GM21825 (cell line): ENCODE measurements around the gene OR4K5.
"Not testable (repeated sequence)": the region's sequence is repeated elsewhere in the genome, so short reads cannot be mapped to it uniquely, and the experiment has no call there.

Experiments
- ATAC-seq: cut with Tn5 transposase; IDR thresholded peaks from one replicate; pipeline ENCODE4 v1.9.1; 2021; ENCODE audit warnings: mild to moderate bottlenecking, moderate library complexity; ENCODE audit not compliant: unreplicated experiment

OR4K5 gene, protein sequence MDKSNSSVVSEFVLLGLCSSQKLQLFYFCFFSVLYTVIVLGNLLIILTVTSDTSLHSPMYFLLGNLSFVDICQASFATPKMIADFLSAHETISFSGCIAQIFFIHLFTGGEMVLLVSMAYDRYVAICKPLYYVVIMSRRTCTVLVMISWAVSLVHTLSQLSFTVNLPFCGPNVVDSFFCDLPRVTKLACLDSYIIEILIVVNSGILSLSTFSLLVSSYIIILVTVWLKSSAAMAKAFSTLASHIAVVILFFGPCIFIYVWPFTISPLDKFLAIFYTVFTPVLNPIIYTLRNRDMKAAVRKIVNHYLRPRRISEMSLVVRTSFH

DNA sequence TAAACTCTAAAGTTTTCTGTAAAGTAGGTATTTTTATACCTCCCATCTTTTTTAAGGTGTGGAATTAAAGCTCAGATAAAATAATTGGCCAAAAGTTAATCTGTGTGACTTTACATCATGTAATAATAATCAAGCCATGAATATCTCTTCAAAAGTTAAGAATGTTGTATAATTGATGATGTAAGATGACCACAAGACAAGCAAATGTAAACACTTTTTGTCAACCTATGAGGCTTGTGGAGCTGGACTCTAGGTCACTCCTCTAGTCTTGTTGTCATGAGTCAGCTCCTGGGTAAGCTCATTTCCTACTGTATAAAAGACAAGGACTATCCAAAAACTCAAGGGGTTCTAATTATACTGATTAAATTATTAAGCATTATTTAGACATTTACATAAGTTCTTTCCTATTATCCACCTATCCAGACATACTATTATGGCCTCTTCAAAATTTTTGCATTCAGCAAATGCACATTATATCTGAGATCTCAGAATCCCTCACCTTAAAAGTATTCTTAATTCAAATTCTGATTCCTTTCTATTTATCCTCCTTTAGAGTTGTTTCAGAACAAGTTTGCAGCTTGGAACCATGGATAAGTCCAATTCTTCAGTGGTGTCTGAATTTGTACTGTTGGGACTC, at the start of gene OR4K5:
Gene OR4K5 (plus strand): TSS at position 587 of the 637 bp plus-strand sequence. CDS start 0 bp downstream, at position 587.
- ATAC-seq = no peak

DNA sequence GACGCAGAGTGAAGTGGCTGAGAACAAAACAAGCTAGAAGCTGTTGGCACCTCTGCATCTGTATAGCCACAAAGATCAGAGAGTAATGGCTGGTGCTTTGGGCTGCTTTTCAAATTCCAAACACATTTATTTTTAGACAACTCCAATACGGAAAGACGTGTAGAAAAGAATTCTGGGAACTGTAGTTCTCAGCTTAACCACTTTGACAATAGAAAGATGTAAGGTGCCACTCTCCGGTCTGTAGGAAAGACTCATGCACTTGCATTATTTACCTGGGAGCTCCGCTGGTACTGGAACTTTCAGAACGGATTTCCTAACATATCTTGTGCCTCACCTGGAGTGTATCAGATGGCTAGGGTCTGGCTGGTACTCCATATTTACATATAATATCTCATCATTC, 47.2 kb upstream of the OR4K5 start:
- ATAC-seq = no peak

DNA sequence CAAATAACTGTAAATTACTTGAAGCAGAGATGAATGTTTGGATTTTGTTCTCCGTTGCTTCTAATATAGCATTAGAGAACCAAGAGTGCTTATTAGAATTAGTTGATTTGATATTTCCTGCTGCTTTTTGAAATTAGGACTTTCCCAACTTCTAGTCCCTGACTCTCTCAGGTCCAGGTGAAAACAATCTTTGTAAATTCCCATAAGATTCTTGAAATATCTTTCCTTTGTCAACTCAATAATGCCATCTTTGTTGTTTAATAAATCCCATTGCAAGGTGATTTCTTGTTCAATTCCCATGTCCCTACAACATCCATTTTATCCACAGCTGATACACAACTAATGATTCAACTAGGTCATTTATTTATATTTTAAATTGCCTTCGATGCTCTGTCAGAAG, 45.6 kb upstream of the OR4K5 start, which contains the start of gene OR4K2:
Gene OR4K2 (plus strand): TSS at position 301 of the 400 bp plus-strand sequence. CDS start 1,126 bp downstream, outside the sequence.
- ATAC-seq = no peak

DNA sequence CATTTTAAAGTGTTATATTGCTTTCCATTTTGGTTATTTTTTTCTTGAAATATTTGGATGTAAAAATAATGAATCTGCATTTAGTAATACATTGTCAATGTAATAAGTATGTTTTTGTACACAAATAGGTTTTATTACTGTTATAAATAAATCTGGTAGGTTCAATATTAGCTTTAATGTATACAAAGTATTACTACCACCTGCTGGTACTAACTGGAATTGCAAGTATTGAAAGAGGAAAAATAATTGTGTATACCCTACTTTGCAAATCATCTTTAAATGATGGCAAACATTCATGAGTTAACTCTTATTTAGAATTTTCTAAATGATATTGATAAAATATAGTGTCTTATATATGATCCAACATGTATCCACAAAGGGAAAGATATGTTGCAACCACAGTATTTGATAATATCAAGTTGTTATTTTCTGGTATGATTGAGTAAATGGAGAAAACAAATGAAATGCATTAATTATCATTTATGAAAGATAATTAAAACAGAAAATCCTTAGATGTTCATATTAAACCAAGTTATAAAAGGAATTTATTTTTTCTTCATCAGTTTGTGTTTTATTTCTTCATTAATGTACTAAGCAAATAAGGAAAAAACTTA, 42.3 kb upstream of the OR4K5 start:
- no peak for ATAC-seq

DNA sequence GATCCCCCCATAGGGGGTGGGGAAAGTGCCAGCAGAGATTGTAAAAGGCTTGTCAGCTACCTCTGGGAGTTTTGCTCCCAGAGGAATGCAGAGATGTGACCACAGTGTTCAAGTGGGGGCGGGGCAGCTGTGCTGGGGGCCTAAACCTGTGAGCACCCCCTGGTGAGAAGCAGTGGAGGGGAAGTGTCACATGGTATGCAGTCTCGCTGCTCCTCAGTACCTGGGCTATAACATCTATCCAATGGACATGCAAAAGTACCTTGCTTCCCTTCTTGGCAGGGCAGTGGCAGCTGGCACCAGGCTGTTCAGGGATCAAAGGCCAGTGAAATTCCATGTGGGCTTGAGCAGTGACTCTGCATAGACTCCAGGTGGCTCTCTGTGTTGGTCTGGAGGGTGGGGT, 25.1 kb upstream of the OR4K5 start:
- no peak for ATAC-seq

DNA sequence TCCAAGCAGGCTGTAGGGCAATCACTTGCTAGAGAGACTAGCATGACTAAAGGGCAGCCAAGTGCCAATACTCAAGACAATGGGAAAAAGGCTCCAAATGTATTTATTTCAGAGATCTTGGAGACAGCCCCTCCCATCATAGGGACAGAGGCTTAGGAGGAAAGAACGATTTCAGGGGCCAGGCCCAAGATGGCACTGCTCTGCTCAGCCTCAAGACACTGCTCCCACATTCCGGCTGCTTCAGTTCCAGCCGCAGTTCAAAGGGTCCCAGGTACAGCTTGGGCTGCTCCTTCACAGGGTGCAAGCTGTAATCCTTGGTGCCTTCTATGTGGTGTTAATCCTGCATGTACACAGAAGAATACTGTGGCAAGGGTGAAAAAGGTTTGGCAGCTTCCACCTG, 19.4 kb upstream of the OR4K5 start:
- no peak for ATAC-seq

DNA sequence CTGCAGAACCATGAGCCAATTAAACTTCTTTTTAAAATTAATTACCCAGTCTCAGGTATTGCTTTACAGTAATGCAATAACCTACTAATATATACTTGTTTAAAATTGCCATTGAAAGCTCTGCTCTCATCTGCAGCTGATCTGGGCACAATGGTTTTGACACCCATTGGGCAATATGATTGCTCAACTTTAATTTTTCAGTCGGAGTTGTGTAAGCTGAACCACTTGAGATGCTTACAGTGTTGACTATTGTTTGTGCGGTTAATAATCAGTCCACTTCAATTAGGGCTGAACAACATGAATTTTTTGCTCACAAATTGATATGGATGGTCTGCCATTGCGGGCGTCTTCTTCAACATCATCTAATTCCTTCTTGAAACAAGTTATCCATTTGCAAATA, 18.0 kb upstream of the OR4K5 start:
- ATAC-seq = no peak

DNA sequence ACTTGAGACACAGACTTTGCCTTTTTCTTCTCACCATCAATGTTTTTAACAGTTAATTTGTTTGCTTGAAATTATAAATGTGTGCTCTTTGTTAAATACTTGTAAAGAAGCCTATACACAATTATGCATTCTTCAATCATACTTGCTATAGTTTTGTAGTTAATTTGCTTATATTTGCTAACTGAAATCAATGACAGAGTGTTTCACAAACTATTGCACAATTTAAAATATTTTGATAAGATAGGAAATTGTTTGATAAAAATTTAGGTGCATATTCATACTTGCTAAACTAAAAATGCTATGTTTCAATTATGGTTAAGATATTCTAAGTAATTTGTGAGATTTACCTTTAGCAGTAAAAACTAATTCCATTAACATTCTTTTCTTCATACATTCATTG, 13.7 kb upstream of the OR4K5 start:
- ATAC-seq = no peak

DNA sequence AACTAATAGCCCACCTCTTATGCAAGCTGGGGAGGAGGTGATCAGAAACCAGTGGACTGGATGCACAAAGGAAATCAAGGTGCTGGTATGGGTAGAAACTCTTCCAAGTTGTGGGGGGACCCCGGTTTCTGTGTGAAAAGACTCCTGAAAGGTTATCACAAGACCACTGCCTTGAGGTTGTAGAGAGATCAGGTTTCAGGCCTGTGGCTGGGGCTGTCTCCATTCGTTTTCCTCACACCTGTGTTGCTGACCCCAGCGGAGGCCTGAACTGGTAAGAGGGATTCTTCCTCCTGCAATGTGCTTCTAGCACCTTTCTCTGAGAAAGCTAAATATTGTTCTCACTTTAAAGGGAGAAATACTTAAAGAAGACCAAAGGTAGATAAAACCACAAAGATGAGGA, 9.3 kb upstream of the OR4K5 start:
- ATAC-seq = no peak

DNA sequence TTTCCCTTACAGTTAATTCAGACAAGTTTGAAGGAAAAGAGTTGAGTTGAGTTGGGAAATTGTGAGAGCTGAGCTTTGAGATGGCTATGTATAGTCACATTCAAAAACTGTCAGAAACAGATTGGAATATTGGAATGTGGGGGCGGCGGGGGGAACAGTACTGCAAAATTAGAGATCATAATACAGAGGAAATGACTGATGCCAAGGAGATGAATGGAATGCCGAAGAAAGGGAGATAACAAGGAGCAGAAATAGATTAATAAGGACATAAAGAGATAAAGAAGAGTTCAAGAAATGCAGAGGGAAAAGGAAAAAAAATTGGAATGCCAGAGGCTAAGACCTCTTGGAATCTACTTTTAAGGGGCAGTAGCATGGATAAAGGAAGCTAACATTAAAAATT, 3.2 kb upstream of the OR4K5 start:
- ATAC-seq = no peak

DNA sequence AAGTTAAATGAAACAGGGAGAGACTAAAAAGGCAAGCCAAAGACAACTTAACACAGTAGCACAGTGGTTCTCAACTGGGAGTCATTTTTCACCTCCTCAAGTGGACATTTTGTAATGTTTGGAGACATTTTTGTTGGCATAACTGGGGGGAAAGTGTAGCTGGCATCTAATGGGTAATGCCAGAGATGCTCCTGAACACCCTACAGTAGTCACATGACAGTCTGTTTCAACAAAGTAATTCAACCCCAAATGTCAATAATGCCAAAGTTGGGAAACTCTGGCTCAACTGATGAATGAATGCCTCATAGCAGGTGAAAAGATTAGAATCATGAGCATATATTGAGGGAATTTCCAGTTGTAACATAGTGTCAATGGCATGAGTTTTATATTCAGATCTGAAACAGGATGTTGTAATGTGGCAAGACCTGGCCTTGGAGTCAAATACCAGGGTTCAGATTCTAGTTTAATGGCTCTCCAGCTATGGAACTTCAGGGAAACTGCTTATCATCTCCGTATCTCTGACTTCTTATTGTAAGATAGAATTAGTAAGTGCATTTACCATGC, 2.4 kb upstream of the OR4K5 start:
- no peak for ATAC-seq

DNA sequence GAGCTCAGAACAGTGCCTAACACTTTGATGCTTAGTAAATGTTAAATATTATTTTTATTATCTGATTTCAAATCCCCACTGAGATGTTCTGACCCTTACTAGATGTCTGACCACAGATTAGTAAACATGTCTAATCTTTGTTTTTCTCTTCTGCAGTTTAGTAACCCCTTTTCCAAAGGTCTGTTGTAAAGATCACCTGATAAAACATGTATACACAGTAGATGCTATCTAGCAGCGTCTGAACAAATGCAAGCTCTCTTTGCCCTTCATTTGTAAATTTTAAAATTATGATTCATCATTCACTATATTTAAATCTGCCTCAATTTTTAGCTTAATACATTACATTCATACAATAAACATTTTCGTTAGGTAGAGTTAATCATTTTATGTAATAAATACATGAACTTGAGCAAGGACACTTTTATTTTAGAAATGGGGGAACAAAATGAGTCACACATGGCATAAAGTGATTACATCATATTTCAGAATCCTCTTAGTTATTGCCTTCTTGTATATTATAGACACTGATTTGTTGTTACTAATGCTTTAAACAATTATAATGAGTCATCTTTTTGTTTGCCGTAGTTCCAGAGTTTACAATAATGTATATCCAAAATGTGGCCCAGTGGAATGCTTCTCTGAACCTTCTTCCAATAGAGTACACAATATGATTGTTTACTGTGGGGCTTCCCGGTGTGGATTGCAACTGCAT, 1.7 kb upstream of the OR4K5 start:
- no peak for ATAC-seq

DNA sequence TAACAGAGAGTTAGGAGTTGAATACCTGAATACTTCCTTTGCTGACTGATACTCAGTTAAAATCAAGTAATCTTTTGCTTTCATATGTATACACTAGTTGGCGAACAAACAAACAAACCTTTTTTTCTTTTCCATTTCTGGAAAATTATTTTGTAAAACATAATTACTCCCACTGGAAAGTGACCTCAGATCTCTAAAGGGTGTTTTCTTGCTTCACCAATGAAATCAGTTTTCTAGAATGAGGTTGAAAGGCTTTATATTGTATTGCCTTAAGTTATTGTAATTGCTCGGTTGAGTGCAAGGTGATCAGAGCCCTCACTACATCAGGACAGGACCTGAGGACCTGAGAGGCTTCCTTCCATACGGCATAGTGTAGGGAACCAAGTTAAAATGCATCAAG, 10.2 kb downstream of the OR4K5 start, which contains the start of gene OR4K1:
Gene OR4K1 (plus strand): TSS at position 301 of the 400 bp plus-strand sequence. CDS start 4,750 bp downstream, outside the sequence.
- ATAC-seq = no peak

DNA sequence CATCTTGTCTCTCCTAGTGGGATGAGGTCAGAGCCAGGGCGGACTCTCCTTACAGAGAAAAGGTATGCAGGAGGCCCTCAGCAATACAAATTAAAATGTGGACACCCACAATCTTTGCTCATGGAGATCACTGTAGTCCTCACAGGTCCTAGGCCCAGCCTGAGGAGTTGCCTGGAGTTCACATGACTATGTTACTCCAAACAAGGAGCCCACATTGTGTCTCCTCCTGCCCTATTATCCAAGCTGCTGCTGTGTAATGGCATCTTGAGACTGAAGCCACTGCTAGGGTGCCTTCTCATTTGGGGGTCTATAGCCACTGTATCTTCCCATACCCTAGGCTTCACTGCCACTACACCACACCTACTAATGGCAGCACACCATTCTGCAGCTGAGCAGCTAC, 21.3 kb downstream of the OR4K5 start:
- ATAC-seq = no peak

DNA sequence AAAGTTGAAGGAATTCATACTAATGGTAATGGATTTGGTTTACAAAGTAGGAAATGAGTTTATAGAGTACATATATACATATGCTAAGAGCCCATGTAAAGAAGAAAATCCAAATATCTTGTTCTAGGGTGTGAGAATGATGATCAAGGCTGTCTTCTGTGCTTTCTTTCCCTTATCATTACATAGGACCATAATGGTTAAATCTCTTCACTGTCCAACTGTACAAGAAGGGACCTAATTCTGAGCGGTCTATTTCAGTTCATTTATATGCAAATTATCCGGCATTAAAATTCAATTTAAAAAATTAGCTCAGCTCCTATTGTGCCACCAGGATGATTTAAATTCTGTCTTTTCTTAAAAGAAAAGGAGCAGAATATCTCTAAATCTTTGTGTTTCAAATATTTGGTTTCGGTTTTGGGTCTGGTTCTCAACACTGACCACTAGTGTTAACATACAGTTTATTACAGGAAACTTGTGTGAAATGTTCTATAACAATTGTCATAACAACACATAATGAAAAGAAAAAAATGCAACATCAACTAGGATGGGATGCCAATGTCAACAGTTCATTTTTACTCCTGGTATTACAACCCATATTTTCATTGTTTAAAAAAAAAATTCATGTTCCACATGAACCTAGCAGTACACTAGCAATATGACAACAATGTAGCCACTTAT, 27.1 kb downstream of the OR4K5 start:
- ATAC-seq = no peak

DNA sequence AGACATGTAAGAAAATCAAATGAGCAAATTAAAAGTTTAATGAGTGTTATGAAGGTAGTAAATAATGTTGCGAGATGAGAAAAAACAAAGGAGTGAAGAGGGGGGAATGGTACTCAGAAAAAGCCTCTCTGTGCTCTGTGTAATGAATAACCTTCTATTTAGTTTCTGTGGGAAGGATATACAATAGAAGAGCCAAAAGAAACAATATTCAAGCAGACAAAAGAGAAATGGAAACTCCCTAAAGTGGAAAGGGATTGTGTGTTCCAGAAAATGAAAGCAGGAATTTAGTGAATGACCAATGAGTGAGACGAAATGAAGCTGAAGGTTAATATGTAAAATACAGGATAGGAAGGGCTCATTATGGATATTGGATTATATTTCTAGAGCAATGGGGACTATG, 28.8 kb downstream of the OR4K5 start:
- no peak for ATAC-seq

DNA sequence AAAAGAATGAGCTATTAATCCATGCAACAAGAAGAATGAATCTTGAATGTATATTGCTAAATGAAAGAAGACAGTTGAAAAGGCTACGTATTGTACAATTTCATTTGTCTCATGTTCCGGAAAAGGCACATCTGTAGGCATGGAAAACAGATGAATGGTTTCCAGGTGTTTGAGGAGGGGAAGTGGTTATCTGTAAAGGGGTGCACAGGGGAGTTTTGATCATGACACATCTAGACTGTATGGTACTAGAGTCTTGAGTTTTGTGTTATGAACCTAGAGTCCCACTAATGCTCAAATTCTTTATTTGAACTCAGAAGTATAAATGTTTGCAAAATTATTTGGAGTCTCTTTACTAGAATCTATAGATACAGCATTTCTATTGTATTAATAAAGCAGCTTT, 49.3 kb downstream of the OR4K5 start:
- ATAC-seq = not testable (repeated sequence)
